NCI-H345 treated with DMSO at 0.1 percent for 48 hours (cell line): ENCODE measurements around the gene YKT6.
A peak's percentile ranks its signal among the peaks of the same experiment; 100 is the strongest.
"Not testable (repeated sequence)": the region's sequence is repeated elsewhere in the genome, so short reads cannot be mapped to it uniquely, and the experiment has no call there.

Experiments used
- DNase-seq: peaks from one replicate; lab custom pipeline; 2025; ENCODE audit not compliant: unreplicated experiment; lab: John Stamatoyannopoulos, UW

The YKT6 gene

DNA sequence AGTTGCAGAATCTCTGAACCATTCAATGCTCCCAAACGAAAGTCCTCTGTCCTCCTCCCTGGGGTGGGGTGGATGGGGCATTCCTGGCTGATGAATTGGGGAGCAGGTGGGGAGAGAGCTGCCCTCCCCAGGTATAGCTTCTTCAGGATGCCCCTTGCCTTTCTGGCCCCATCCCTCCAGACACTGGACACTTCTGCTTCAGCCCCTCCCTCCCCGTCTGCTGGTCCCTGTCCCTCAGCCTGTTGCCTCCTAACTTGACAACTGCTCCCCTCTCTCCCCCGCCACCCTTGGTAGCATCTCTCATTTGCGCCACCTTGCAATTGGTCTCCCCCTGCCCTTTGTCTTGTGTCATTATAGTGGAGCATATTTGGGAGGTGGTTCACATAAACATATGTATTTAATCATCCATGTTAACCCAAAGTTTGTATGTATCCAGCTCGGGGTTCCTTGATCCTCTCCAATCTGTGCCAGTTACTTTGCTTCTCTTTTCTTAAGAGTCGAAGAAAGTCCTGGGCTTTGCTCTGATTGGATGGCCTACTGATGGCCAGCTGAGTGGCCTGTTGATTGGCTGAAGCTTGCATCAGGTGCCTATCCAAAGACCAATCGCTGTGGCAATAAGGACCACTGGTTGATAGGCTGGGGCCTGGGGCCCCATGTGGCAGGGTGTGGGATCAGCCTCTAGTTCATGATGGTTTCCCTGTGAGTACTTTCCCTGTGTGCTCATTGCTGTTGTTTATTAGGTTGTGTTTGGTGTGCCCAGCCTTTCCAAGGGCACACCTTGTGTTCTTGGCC, 7.6 kb upstream of the YKT6 start:
- DNase-seq = no peak

DNA sequence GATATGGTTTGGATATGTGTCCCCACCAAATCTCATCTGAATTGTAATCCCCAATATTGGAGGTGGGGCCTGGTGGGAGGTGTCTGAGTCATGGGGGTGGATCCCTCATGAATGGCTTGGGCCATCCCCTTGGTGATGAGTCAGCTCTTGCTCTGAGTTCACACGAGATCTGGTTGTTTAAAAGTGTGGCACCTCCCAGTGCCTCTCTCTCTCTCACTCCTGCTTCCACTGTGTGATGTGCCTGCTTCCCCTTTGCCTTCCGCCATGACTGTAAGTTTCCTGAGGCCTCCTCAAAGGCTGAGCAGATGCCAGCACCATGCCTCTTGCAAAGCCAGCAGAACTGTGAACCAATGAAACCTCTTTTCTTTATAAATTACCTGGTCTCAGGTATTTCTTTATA, 6.7 kb upstream of the YKT6 start:
- DNase-seq = no peak

DNA sequence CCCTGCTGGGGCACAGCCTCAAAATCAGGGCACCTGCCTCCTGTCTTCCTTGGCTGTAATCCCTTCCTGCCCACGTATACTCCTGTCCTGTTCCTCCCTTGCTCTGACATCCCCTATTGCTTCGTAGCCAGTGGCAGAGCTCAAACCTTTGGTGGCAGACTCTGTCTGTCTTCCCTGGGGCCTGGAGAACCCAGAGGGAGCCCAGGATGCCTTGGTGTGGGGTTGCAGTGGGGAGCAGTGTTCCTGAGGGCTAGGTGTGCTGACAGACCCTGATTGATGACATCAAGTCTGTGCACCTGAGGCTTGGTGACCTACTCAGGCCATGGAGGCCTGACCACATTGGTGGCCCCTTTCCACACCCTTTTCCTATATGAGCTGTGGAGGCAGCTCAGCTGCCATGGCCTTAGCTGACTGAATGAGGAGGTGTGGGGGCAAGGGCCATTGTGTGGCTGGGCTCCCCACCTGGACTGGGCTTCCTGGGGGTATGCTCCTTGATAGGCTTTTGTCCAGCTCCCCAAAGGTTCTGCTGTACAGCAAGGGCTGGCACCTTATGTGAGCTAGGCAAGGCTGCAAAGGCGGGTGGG, 6.1 kb upstream of the YKT6 start:
- DNase-seq = no peak

DNA sequence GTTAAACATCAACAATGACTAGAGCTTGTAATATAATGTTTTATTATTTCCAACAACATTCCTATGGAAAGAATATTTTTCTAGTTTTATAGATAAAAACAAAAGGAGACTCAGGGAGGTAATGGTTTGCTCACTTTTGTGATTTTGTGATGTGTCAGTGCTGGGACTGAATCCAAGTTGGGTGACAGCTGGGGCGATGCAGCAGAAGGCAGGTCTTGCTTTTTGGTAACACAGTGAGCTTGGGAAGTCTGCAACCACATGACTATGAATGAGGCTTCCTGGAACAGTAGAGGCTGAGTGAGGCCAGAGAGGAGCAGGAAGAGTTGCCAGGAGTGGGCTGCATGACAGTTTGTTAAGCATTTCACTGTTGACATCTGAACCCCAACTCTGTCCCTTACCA, 4.9 kb upstream of the YKT6 start:
- no peak for DNase-seq

DNA sequence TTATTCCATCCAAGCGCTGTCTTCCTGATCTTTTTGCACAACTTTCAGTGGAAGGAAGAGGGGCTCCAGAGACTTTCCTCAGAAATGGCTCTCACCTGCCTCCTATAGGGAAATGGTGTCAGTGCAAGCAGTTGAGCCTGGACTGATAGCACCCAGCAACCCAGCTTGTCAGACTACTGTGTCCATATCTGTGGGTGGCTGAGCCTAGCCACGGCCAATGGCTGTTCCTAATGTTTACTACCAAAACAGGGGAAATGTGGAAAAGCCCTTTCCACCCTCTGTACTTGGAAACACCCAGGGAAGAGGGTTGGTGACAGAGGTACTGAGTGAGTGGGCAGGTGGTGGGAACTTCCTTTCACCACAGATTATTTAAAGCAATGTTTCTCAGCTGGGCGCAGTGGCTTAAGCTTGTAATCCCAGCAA, 4.3 kb upstream of the YKT6 start:
- DNase-seq = no peak

DNA sequence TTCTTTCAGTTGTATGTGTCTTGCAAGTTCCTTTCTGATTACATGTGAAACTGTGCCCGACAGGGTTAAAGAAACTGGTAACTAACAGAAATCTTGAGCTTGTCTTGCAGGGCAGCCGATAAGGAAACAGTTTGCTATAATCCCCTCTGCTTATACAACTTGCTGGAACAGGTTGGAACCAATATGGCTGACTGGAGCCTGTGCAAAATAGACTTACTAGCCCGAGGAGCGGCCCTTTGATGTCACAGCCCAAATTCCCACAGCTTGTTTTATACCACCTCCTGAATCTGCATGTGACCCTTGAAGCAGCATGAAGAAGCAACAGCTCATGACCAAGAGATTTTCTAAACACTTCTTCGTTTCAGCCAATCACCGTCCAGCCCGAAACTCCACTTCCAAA, 3.3 kb upstream of the YKT6 start:
- no peak for DNase-seq

DNA sequence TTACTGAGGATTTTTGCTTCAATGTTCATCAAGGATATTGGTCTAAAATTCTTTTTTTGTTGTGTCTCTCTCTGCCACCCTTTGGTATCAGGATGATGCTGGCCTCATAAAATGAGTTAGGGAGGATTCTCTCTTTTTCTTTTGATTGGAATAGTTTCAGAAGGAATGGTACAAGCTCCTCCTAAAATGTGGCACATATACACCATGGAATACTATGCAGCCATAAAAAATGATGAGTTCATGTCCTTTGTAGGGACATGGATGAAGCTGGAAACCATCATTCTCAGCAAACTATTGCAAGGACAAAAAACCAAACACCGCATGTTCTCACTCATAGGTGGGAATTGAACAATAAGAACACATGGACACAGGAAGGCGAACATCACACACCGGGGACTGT, 615 bp upstream of the YKT6 start:
- not testable (repeated sequence) for DNase-seq

DNA sequence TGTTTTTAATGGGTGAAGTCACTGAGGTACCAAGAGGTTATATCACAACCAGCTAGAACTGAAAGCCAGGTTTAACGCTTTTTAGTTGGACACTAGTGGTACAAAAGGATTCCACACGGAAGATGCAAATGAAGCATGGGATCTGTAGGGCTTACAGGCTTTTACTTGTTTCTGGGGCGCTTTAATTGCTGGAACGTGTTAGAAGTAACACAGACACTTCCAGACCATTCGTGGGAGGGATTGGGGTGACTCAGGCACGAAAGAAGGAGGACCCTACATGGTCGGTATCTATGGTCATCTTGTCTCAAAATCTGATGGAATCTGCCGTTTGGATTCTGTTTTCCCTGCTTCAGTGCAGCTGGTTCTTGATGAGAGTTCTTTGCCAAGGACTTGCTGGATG, 1.0 kb downstream of the YKT6 start:
- no peak for DNase-seq

DNA sequence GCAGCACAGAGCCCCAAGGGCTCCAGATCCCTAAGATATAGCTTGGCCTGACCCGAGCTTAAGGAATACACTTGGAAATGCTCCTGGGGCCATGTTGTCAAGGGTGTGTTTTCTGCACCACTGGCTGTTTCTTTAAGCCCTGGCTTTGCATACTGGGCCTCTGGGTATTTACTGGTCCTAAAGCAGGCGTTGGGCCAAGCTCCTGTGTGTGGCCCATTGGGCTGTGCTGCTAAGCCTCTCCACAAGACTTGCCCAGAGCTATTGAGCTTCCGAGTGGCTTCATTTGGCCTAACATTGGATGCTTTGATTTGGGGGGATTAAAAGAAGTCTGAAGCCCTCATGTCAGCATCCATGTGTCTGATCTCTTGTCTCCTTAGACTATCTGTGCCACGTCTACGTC, 5.2 kb downstream of the YKT6 start:
- DNase-seq = no peak

DNA sequence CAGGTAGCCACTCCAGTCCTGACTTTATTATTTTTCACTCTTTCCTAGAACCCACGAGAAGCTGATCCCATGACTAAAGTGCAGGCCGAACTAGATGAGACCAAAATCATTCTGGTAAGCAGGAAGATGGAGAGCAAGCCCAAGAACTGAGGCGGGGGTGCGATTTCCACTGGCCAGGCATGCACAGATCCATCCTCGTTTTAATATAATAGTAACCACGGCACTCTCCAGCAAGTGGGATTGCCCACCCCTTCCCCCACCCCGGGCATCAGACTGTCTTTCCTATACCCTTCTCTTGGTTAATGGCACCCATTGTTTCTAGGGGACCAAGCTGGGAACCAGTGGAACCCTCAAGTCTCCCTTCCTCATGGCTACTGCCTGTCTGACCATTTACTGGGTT, 7.3 kb downstream of the YKT6 start:
- DNase-seq = no peak

DNA sequence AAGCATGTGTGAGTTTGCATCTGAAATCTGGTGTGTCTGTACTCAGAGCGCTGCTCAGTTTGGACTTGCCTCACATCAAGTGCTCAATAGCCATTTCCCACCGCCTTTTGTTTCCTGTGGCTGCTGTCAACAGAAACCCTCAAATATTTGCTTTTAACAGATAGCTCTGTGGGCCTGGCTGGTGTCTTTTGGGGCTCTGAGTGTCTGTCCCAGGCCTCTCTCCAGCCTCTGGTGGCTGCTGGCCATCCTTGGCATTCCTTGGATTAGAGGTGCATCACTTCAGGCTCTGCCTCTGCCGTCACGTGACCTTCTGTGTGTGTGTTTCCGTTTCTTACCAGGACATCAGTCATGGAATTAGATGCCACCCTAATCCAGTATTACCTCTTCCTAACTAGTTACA, 9.3 kb downstream of the YKT6 start:
- no peak for DNase-seq

DNA sequence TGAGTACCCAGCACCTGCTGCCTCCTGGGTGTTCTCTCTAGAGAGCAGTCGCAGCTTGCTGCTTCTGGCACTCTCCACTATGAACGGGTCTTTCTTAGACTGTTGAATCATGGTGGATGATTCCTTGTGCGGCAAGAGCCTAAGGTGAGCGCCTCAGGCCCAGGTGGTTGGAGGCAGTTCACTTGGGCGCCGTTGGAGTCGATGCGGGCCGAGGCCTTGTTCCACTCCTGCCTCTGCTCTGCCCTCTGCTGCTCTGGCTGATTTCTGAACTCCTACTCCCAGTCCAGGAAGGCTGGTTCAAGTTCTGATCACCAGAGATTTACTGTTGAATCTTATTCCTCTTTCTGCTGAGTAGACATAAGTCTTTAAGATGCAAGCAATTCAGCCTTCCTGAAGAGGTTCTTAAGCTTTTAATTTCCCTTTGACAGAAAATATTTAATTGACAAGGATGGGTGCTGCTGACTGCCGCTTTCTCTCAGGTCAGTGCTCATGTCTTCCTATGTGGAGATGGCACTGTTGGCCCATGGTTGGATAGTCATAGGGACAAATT, 10.4 kb downstream of the YKT6 start:
- DNase-seq = no peak

DNA sequence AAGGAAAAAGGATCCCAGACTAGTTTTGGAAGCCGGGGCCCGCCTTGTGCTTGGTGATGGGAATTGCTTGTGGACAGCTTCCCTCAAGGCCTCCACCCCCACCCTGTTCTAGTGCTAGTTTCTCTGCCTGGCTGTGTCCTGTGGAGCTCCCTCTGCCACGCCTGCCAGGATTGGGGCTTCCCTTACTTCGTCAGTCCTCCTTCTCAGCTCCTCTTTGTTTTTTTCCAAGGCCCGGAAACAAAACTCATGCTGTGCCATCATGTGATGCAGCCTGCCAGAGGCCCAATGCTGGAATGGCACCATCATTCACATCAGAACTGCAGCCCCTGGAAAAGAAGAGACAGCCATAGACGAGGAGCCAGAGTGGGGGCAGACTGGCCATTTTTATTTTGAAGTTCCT, 11.2 kb downstream of the YKT6 start:
- DNase-seq = no peak

DNA sequence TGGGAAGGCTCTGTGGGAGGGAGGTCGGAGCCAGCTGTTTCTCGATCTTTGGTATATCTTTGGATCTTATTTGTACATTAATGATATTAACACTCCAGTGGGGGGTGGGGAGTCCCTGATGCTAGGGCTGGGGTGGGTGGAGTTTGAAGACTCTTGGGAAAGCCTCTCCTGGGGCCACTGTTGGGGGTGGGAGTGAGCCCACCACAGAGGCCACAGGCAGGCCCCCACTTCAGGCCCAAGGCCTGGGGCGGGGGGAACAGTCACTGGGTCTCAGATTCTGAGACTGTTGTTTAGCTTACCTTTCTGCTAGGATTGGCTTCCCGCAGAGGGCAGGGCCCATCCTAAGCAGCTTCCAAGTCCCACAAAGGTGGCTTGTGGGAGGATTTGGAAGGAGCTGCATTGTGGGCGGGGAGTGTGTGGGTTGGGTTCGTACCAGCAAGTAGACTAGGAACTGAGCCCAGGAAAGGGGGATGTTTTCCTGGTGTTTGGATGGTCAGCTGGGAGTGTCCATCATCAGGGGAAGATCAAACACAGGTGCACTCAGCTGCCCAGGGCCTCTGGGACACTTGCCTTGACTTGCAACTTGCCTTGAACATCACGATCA, 11.9 kb downstream of the YKT6 start:
- no peak for DNase-seq

DNA sequence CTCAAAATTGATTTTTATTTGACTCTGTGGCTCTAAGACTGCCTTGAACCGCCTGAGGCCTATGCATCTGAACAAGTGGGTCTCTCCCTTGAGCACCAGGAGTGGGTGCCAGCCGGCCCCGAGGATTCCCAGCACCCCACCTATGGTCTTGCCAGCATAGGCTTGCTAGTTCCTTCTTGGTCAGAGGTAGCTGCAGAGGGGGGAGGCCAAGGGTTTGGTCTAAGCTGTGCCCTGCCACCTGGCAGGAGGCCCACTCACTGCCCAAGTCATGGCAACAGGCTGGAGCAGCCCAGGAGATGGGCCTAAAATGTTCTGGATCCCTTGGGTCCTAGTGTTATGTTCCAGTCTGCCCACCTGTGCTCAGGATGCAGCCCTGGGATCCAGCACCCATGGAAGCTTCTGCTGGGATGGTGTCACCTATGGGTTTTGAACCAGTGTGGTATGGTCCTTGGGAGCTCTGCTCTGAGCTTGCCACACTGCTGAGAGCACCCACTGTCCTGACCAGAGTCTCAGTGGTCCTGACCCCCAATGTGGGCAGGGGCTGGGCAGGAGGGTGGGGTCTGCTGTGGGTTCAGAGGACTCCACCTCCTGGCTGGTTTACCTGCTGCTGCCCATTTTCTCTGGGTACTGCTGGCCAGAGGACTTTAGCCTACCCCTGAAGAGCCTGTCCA, 12.6 kb downstream of the YKT6 start:
- DNase-seq = no peak

DNA sequence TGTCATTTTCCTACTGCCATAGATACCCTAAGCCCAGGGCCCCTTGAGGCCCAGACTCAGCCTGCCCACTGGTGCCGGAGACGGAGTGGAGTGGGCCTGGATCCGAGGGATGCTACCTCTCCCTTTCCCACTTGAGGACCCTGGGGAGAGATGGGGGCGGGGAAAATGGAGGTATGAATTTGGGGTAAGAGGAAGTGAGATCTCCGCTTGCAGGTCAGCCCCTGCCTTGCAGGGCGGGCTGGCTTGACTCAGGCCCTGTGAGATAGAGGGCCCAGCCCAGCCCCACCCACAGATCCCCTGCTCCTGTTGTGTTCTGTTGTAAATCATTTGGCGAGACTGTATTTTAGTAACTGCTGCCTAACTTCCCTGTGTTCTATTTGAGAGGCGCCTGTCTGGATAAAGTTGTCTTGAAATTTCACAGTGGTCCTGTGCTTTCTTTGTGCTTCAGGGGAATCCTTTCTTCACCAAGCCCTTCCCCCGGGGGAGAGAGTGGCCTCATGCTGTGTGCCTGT, 13.2 kb downstream of the YKT6 start:
- no peak for DNase-seq

DNA sequence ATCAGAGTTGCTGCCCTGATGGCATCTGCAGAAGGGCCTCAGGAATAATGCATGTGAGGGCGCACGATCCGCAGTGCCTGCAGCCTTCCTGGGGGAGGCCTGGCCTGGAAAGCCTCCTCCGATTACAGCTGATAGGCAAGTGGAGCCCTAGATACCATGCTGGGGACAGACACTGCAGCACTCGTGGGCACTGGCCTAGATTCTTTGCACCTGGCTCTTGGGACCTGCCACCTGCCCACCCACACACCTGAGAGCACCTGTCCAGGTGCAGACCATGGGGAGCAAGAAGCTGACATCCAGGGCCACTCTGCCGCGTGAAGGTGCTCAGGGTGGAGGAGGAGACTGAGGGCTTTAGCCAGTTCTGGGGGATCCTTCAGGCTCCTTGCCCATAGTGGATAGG, 14.8 kb downstream of the YKT6 start:
- DNase-seq = peak; percentile 39

DNA sequence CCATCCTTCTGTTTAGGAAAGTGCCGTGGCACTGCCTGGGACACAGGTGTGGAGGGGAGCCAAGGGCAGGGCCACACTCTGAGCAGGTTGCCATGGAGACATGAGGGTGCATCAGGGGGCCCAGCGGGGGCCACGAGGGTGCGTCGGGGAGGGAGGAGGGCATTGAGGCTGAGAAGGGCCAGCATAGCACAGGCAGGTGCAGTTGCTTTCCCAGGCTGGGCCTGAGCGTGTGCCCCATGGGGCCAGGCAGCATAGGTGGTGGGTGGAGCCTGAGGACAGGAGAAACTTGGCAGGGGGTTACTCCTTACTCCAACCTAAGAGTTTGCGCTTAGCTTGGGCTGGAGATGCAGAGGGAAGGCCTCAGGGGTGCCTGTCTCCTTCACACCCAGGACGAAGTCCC, 15.2 kb downstream of the YKT6 start:
- DNase-seq = peak; percentile 87

DNA sequence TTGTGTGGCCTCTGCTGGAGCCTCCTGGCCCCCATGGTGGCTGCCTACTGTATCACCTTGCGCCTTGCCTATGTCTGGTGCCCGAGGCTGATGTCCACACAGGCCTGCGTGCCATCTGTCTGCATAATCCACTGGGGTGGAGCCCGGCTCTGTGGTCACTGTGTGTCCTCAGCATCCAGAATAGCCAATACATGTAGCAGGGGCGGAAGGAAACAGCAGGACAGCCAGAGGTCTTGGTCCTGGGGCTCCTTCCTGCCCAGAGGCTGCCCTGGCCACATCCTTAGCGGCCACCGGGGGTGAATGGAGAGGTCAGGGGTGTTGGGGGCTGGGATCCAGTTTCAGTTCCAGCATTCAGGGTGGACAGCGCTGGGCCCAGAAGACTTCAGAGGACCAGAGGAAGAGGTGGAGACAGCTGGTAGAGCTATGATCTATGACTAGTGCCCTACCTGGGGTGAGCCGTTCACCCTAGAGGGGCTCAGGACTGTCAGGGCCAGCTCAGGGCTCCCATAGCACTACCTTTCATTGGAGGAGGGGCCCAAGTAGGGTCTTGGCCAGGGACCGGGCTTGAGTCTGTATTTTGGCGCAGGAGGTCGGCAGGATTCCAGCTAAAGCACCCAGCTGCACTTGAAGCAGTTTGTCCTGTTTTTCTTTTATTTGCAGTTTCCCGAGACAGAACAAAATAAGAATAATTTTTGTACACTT, 15.9 kb downstream of the YKT6 start:
- DNase-seq = no peak

DNA sequence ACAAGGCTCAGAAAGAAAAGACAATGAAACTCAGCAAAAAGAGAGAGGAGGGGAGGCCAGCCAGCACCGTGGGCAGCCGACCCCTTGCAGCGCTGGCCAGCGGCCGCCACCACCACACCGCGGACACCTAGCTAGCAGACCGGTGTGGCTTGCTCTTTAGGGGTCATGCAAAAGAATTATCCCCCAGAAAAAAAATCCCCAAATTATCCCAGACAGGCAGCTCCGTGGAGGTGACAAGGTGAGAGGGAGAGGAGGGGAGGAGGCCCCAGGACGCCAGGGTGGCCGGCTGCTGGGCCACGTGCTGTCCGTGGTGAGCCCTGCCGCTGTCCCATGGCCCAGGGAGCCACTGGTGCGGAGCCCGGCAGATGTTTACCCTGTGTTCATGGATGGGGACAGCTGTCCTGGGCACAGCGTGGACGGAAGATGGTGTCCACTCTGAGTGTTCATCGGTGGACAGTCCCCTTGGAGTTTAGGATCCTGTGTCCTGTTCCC, 16.5 kb downstream of the YKT6 start:
- no peak for DNase-seq
